Osteoblast (primary cell): ENCODE measurements around the gene MCCC1. TPM values are rescaled to one million over a fixed set of nuclear protein-coding genes. Genes with fewer than 3 reads are reported as not detected.

Source experiments
- DNase-seq: peaks from one replicate; pipeline ENCODE4 v3.0.0; 2011; ENCODE audit warnings: low spot score, mixed read lengths; ENCODE audit not compliant: insufficient read length; ENCODE audit errors: missing footprints
- H2AFZ ChIP-seq: 2 replicates; pipeline ENCODE4 v1.6.0; 2011; ENCODE audit warnings: mild to moderate bottlenecking, low read length
- H3K27ac ChIP-seq: 2 replicates; pipeline ENCODE4 v1.5.1; 2011; ENCODE audit warnings: mild to moderate bottlenecking, low read depth, low read length, moderate library complexity
- H3K27me3 ChIP-seq: 2 replicates; pipeline ENCODE4 v1.6.0; 2012; ENCODE audit warnings: mild to moderate bottlenecking, control low read depth, inconsistent platforms, low read length, moderate library complexity; ENCODE audit not compliant: insufficient read depth
- H3K36me3 ChIP-seq: 2 replicates; pipeline ENCODE4 v1.5.1; 2011; ENCODE audit warnings: mild to moderate bottlenecking, low read length, control low read depth, moderate library complexity; ENCODE audit not compliant: insufficient read depth
- H3K4me1 ChIP-seq: 2 replicates; pipeline ENCODE4 v1.5.1; 2011; ENCODE audit warnings: mild to moderate bottlenecking, low read length, control low read depth, moderate library complexity; ENCODE audit not compliant: insufficient read depth
- H3K4me2 ChIP-seq: 2 replicates; pipeline ENCODE4 v1.6.0; 2011; ENCODE audit warnings: mild to moderate bottlenecking, low read length; ENCODE audit not compliant: insufficient read depth
- H3K4me3 ChIP-seq: fragments of 200-600 bp; sonication (generic); 3 replicates; pipeline ENCODE4 v1.5.1; 2012; ENCODE audit warnings: mild to moderate bottlenecking, low read length, inconsistent platforms; ENCODE audit not compliant: insufficient read depth
- H3K79me2 ChIP-seq: 2 replicates; pipeline ENCODE4 v1.6.0; 2012; ENCODE audit warnings: mild to moderate bottlenecking, low read length, control low read depth, inconsistent platforms; ENCODE audit not compliant: insufficient read depth
- H3K9me3 ChIP-seq: 2 replicates; pipeline ENCODE4 v1.5.1; 2011; ENCODE audit warnings: low read depth, low read length, control low read depth
- H4K20me1 ChIP-seq: 2 replicates; pipeline ENCODE4 v1.6.0; 2012; ENCODE audit warnings: mild to moderate bottlenecking, low read length, control low read depth; ENCODE audit not compliant: insufficient read depth
- total RNA-seq: library from RNA; depleted of rRNA; stranded (reverse); fragments of >200 nt; gene quantifications from 2 replicates; pipeline ENCODE4 v1.2.3, GENCODE V29; 2012
- TF ChIP-seq, protein P1 (sequence below): IDR thresholded peaks from 2 replicates; pipeline ENCODE4 v1.5.1; 2011; ENCODE audit warnings: mild to moderate bottlenecking, low read depth, low read length, moderate library complexity; ENCODE audit errors: extremely low read depth

Gene MCCC1
- total RNA-seq, 1 donor, result 20.6 TPM

DNA sequence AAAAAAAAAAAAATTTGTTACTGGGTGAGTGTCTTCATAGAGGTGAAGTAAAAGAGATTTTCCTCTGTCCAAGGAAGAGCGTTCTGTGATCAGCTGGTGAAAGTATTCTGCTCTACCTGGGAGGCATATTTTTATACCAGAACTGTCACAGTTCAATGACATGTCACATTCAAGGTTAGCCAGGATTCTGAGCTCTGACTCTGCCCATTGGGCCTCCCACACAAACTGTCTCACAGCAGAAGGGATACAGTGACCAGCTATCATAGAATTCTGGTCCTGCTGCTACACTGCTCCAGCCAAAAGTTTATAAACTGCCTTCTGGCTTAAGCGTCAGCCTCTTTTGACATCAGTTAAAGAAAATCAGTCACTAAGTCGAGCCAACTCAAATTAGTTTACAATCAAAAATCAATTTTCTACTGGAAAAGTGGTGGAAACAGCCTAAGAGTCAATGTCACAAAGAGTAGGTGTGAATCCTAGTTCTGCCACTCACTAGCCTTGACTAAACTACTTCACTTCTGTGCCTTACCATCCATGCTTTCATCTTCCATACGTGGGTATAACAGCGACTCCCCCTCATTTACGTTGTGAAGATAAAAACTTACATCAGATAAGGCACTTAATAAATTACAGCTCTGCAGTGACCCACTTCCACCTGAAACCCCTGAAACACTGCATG lies 66.3 kb downstream of the MCCC1 start:
- H3K27me3 ChIP-seq, result no peaks in the 10 kb centered on the region
- H3K4me3 ChIP-seq, result no peak overlapping the region
- H3K36me3 ChIP-seq, result peaks cover 16% of the 10 kb centered on the region
- H3K4me2 ChIP-seq, result no peak overlapping the region
- no peak overlapping the region for H3K27ac ChIP-seq
- DNase-seq, result no peak
- no peaks in the 10 kb centered on the region for H3K79me2 ChIP-seq
- peaks cover 14% of the 10 kb centered on the region for H3K4me1 ChIP-seq
- TF ChIP-seq, protein P1, sequence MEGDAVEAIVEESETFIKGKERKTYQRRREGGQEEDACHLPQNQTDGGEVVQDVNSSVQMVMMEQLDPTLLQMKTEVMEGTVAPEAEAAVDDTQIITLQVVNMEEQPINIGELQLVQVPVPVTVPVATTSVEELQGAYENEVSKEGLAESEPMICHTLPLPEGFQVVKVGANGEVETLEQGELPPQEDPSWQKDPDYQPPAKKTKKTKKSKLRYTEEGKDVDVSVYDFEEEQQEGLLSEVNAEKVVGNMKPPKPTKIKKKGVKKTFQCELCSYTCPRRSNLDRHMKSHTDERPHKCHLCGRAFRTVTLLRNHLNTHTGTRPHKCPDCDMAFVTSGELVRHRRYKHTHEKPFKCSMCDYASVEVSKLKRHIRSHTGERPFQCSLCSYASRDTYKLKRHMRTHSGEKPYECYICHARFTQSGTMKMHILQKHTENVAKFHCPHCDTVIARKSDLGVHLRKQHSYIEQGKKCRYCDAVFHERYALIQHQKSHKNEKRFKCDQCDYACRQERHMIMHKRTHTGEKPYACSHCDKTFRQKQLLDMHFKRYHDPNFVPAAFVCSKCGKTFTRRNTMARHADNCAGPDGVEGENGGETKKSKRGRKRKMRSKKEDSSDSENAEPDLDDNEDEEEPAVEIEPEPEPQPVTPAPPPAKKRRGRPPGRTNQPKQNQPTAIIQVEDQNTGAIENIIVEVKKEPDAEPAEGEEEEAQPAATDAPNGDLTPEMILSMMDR, result no peak
- H4K20me1 ChIP-seq, result no peaks in the 10 kb centered on the region
- peaks cover 4% of the 10 kb centered on the region for H3K9me3 ChIP-seq
- no peak overlapping the region for H2AFZ ChIP-seq

DNA sequence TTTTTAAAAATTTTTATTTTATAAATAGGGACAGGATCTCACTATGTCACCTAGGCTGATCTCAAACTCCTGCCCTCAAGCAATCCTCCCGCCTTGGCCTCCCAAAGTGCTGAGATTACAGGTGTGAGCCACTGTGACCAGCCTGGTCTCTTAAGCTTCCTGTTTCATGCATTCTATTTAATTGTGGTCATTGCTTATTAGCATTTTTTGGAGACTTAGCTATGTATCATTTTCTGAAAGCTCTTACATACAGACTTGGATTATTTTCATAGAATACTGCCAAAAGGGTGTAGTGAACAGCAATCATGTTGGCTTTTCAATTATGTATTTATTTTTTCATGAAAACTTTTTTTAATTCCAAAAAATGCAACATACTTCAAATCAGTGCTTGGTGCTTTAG lies 67.5 kb downstream of the MCCC1 start:
- H4K20me1 ChIP-seq, result no peaks in the 10 kb centered on the region
- no peak overlapping the region for H3K4me2 ChIP-seq
- no peak overlapping the region for H3K27ac ChIP-seq
- no peak overlapping the region for H3K4me3 ChIP-seq
- TF ChIP-seq, protein P1, result no peak
- H3K36me3 ChIP-seq, result peaks cover 15% of the 10 kb centered on the region
- no peaks in the 10 kb centered on the region for H3K79me2 ChIP-seq
- no peaks in the 10 kb centered on the region for H3K27me3 ChIP-seq
- no peak for DNase-seq
- H2AFZ ChIP-seq, result no peak overlapping the region
- H3K4me1 ChIP-seq, result peaks cover 14% of the 10 kb centered on the region
- peaks cover 8% of the 10 kb centered on the region for H3K9me3 ChIP-seq

DNA sequence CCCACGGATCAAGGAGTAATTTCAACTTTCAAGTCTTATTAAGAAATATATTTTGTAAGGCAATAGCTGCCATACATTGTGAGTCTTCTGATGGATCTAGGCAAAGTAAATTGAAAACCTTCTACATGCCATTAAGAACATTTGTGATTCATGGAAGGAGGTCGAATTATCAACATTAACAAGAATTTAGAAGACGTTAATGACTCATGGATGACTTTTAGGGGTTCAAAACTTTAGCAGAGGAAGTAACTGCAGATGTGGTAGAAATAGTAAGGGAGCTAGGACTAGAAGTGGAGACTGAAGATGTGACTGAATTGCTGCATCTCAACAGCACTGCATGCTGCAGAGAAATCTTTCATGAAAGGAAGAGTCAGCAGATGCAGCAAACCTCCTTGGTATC lies 70.9 kb downstream of the MCCC1 start:
- H3K9me3 ChIP-seq, result peaks cover 8% of the 10 kb centered on the region
- no peak for DNase-seq
- H3K4me1 ChIP-seq, result peaks cover 8% of the 10 kb centered on the region
- H3K27me3 ChIP-seq, result no peaks in the 10 kb centered on the region
- H3K36me3 ChIP-seq, result peaks cover 16% of the 10 kb centered on the region
- no peaks in the 10 kb centered on the region for H4K20me1 ChIP-seq
- H3K4me2 ChIP-seq, result no peak overlapping the region
- no peak overlapping the region for H3K4me3 ChIP-seq
- no peak overlapping the region for H3K27ac ChIP-seq
- H3K79me2 ChIP-seq, result no peaks in the 10 kb centered on the region
- TF ChIP-seq, protein P1, result no peak
- H2AFZ ChIP-seq, result no peak overlapping the region

DNA sequence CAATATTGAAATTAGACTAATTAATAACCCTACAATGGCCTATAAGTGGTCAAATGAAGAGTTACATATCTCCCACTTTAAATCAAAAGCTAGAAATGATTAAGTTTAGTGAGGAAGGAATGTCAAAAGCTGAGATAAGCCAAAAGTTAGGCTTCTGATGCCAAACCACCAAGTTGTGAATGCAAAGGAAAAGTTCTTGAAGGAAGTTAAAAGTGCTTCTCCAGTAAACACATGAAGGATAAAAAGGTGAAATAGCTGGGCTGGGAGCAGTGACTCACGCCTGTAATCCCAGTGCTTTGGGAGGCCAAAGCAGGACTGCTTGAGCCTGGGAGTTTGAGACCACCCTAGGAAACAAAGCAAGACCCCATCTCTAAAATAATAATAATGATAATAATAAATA lies 72.0 kb downstream of the MCCC1 start:
- Histone ChIP-seq H3K9me3 (peaks cover 8% of the 10 kb centered on the region), H3K27me3 (no peaks in the 10 kb centered on the region), H3K4me3 (no peak overlapping the region), H3K4me1 (peaks cover 5% of the 10 kb centered on the region), H3K36me3 (peaks cover 9% of the 10 kb centered on the region), H3K27ac (no peak overlapping the region), H3K4me2 (no peak overlapping the region), H3K79me2 (no peaks in the 10 kb centered on the region), H4K20me1 (no peaks in the 10 kb centered on the region), H2AFZ (no peak overlapping the region)
- TF ChIP-seq, protein P1, result no peak
- no peak for DNase-seq
